K562 (cell line): Measurements from ENCODE around the gene CLIC5. TPM values are rescaled to one million over a fixed set of nuclear protein-coding genes. Genes with fewer than 3 reads are reported as not detected.

ENCODE experiments used
- ATAC-seq: fragments of 200-7000 bp; cut with Tn5 transposase; 3 replicates; pipeline ENCODE4 v1.9.1; 2020; ENCODE audit warnings: moderate library complexity
- BruUV-seq: library from RNA; stranded (reverse); fragments of 400-500 nt; replicated peaks from 2 replicates; lab custom pipeline; 2021; lab: Mats Ljungman, UMichigan
- CTCF ChIA-PET: fragments of 300-600 bp; formaldehyde crosslinking; extraction: SDS; loops from one replicate; lab custom pipeline; 2021; ENCODE audit warnings: low intra/inter-chr PET ratio; lab: Yijun Ruan, JAX
- POLR2A ChIA-PET: fragments of 300-600, 350-650 bp; sonication (Branson Sonifier 250); formaldehyde crosslinking; extraction: SDS; loops from one replicate; lab custom pipeline; 2021; ENCODE audit warnings: antibody characterized with exemption, inconsistent platforms; lab: Yijun Ruan, JAX
- DNase-seq, 4 experiments: peaks; one replicate each; pipeline versions ENCODE4 v3.0.0 to v3.0.0-alpha.2; 2011 to 2018; ENCODE audit warnings: low spot score in 3 of 4, mixed read lengths in 3 of 4; ENCODE audit errors: extremely low read depth in 1 of 4
- FAIRE-seq: peaks from 2 replicates; lab custom pipeline; 2011; peaks lifted over from hg19 to GRCh38; lab: Jason Lieb, UNC
- H2AFZ ChIP-seq: 2 replicates; pipeline ENCODE4 v1.6.0; 2011; ENCODE audit warnings: low read depth, low read length, control low read depth, inconsistent platforms
- H3K27ac ChIP-seq: fragments of 200-600 bp; 3 replicates; pipeline ENCODE4 v1.8.0; 2011; ENCODE audit warnings: low read depth, mild to moderate bottlenecking, control low read depth, inconsistent platforms, low read length, moderate library complexity, mixed read lengths; ENCODE audit errors: extremely low read depth
- H3K27me3 ChIP-seq, 2 experiments: fragments of 300-600 bp in 1 of 2; 2 replicates in 1 of 2; 3 replicates in 1 of 2; pipeline versions ENCODE4 v1.6.0 to v1.8.0; 2011; ENCODE audit warnings: inconsistent platforms in 2 of 2, low read length in 2 of 2, mild to moderate bottlenecking in 1 of 2, mixed read lengths in 1 of 2, moderate library complexity in 1 of 2; ENCODE audit not compliant: control insufficient read depth in 2 of 2, insufficient read depth in 2 of 2
- H3K36me3 ChIP-seq: fragments of 300-600 bp; 3 replicates; pipeline ENCODE4 v1.8.0; 2011; ENCODE audit warnings: mild to moderate bottlenecking, low read length, inconsistent platforms; ENCODE audit not compliant: control insufficient read depth, insufficient read depth
- H3K4me1 ChIP-seq, 2 experiments: fragments of 200-600 bp in 1 of 2; replicated peaks in 1 of 2; 2 replicates in 1 of 2; 3 replicates in 1 of 2; pipeline versions ENCODE4 v1.5.1 to v1.8.0; 2011; ENCODE audit warnings: inconsistent platforms in 2 of 2, low read length in 2 of 2, mild to moderate bottlenecking in 1 of 2, mixed read lengths in 1 of 2, moderate library complexity in 1 of 2; ENCODE audit not compliant: control insufficient read depth in 2 of 2, insufficient read depth in 2 of 2
- H3K4me2 ChIP-seq: 2 replicates; pipeline ENCODE4 v1.6.1; 2011; ENCODE audit warnings: low read length, control low read depth, inconsistent platforms, mixed read lengths; ENCODE audit not compliant: insufficient read depth
- H3K4me3 ChIP-seq: fragments of 200-600 bp; sonication (generic), shearing (Covaris generic); 2 replicates; pipeline ENCODE4 v1.5.1; 2016; ENCODE audit warnings: control low read depth, inconsistent platforms
- H3K79me2 ChIP-seq: fragments of 200-600 bp; 3 replicates; pipeline ENCODE4 v1.8.0; 2011; ENCODE audit warnings: low read length, inconsistent platforms; ENCODE audit not compliant: control insufficient read depth, insufficient read depth
- H3K9ac ChIP-seq, 2 experiments: 2 replicates each; pipeline versions ENCODE4 v1.6.0 to v1.6.1; 2011; ENCODE audit warnings: low read depth in 2 of 2, low read length in 2 of 2, control low read depth in 1 of 2, inconsistent platforms in 1 of 2, mild to moderate bottlenecking in 1 of 2, mixed read lengths in 1 of 2; ENCODE audit not compliant: insufficient read depth in 1 of 2
- H3K9me1 ChIP-seq: one replicate; pipeline ENCODE4 v1.6.0; 2011; ENCODE audit warnings: inconsistent platforms, mild to moderate bottlenecking, low read length, moderate library complexity; ENCODE audit not compliant: control insufficient read depth, insufficient read depth
- H3K9me3 ChIP-seq: replicated peaks from 2 replicates; pipeline ENCODE4 v1.5.1; 2011; ENCODE audit warnings: low read depth, low read length, inconsistent platforms; ENCODE audit not compliant: control insufficient read depth, insufficient read depth
- H4K20me1 ChIP-seq: replicated peaks from 2 replicates; pipeline ENCODE4 v1.6.1; 2011; ENCODE audit warnings: low read length, inconsistent platforms, mixed read lengths; ENCODE audit not compliant: control insufficient read depth, insufficient read depth
- AFF4 ChIP-seq: sonication (generic); formaldehyde crosslinking; IDR thresholded peaks from 2 replicates; pipeline ENCODE4 v1.8.0; 2023; ENCODE audit warnings: mild to moderate bottlenecking, missing genetic modification reagents
- CCNT2 ChIP-seq: IDR thresholded peaks from 2 replicates; pipeline ENCODE4 v1.6.1; 2011; ENCODE audit warnings: borderline replicate concordance, low read depth, mild to moderate bottlenecking, moderate library complexity, mixed read lengths, low read length; ENCODE audit not compliant: insufficient read length; ENCODE audit errors: extremely low read depth
- MCM7 ChIP-seq, 2 experiments: fragments of 450-650 bp; IDR thresholded peaks; 2 replicates each; pipeline ENCODE4 v1.6.1; 2016 to 2018
- MTA2 ChIP-seq: fragments of 450-650 bp; IDR thresholded peaks from 2 replicates; pipeline ENCODE4 v1.6.1; 2016; ENCODE audit warnings: low read depth
- NFIC ChIP-seq: fragments of 450-650 bp; IDR thresholded peaks from 2 replicates; pipeline ENCODE4 v1.6.1; 2017; ENCODE audit warnings: mild to moderate bottlenecking, inconsistent platforms
- PHB2 ChIP-seq: fragments of 450-650 bp; IDR thresholded peaks from 2 replicates; pipeline ENCODE4 v1.6.1; 2017; ENCODE audit warnings: low read depth
- RFX5 ChIP-seq: IDR thresholded peaks from 2 replicates; pipeline ENCODE4 v1.6.1; 2011; ENCODE audit warnings: low read depth, mild to moderate bottlenecking, improper control_type of control experiment, low read length
- SP2 ChIP-seq: IDR thresholded peaks from 2 replicates; pipeline ENCODE4 v1.6.1; 2011; ENCODE audit warnings: mild to moderate bottlenecking, low read depth, low read length, moderate library complexity; ENCODE audit not compliant: poor library complexity, severe bottlenecking; ENCODE audit errors: extremely low read depth
- THRAP3 ChIP-seq: fragments of 450-650 bp; IDR thresholded peaks from 2 replicates; pipeline ENCODE4 v1.6.1; 2016; ENCODE audit warnings: mild to moderate bottlenecking, inconsistent platforms, borderline replicate concordance
- TSC22D4 ChIP-seq: fragments of 450-650 bp; IDR thresholded peaks from 2 replicates; pipeline ENCODE4 v1.6.1; 2016; ENCODE audit warnings: missing genetic modification characterization, missing biosample characterization, control low read depth
- U2AF1 ChIP-seq: fragments of 200-400 bp; formaldehyde crosslinking; optimal IDR thresholded peaks from 2 replicates; pipeline ENCODE3; 2017; ENCODE audit warnings: mild to moderate bottlenecking, low read depth, low read length, moderate library complexity
- WGBS: fragments of 100-300 bp; shearing (Covaris generic); methylation state at CpG from one replicate; pipeline ENCODE4 v1.1.6; 2016; ENCODE audit warnings: low coverage, mixed read lengths; ENCODE audit not compliant: insufficient coverage; ENCODE audit errors: missing lambda C conversion rate; 5-methylcytosine and 5-hydroxymethylcytosine counted together
- in situ Hi-C: fragments of 300-500 bp; cut with MboI; formaldehyde crosslinking; loops from 4 replicates; pipeline ENCODE4 v1.15.0; 2018; ENCODE audit warnings: inconsistent platforms, mixed read lengths
- intact Hi-C: fragments of 100-400 bp; cut with micrococcal nuclease; formaldehyde crosslinking; loops from 2 replicates; pipeline ENCODE4 v1.14.2; 2022
- polyA plus RNA-seq, 8 experiments: library from polyadenylated mRNA; depleted of rRNA in 4 of 8; stranded (reverse) in 5 of 8; unstranded in 3 of 8; fragments of >200 nt; fragmentation: Nextera tagmentation in 2 of 8; fragmentation: Illumina TruSeq in 1 of 8; extraction: Ambion mirVana in 2 of 8; extraction: Trizol in 1 of 8; gene quantifications; 2 replicates each; pipeline versions ENCODE4 v1.2.1 to v1.2.3, GENCODE V29; 2011 to 2014; ENCODE audit warnings: inconsistent platforms in 1 of 8, missing spikeins in 1 of 8
- total RNA-seq, 7 experiments: library from RNA; depleted of rRNA in 6 of 7; stranded (reverse); fragments of >200 nt in 6 of 7; fragmentation: Illumina TruSeq in 2 of 7; extraction: Trizol in 2 of 7; gene quantifications; 2 replicates each; pipeline versions ENCODE4 v1.2.1 to v1.2.3, GENCODE V29; 2011 to 2021; ENCODE audit warnings: low replicate concordance in 1 of 7

The CLIC5 gene
- total and polyA plus RNA-seq, 9 of the 15 experiments (the other 6 are each of a cell fraction or from before 2014, with no cell fraction given): 0.31 TPM; not detected in 8

GRCh38 chr6:45923831-45924391 lies 91.7 kb downstream of the CLIC5 start:
- WGBS: 0% methylated on average over 5 of the region's 5 CpGs
- in situ Hi-C loops: loop anchor here (10.0 kb wide), 1 partner anchor 1269 kb away; no protein-coding TSS in a partner anchor
- TF ChIP-seq TSC22D4 (tag) (no peak), AFF4 (no peak), NFIC (no peak), U2AF1 (no peak), CCNT2 (no peak), RFX5 (no peak), THRAP3 (no peak), MTA2 (no peak), MCM7 (IDR thresholded peaks at IDR 0.05) (no peak), PHB2 (no peak), SP2 (no peak)
- ChIA-PET POLR2A (no interaction called here), CTCF (interaction anchor here (1.5 kb wide), 1 partner anchor 1493 kb away, joined by 6 read pairs; no protein-coding TSS in a partner anchor)
- H3K9me3 ChIP-seq: no peaks in the 10 kb centered on the region
- intact Hi-C loops: loop anchor here (2.0 to 10.0 kb wide), 3 partner anchors 279 to 1447 kb away; no protein-coding TSS in a partner anchor
- DNase-seq (no peak), ATAC-seq (no peak), FAIRE-seq (no peak)
- no peak overlapping the region for H3K4me2 ChIP-seq
- no peak overlapping the region for H2AFZ ChIP-seq
- H3K27ac ChIP-seq: no peak overlapping the region
- H3K79me2 ChIP-seq: no peaks in the 10 kb centered on the region
- no TSS peak for BruUV-seq
- H3K9me1 ChIP-seq: no peaks in the 10 kb centered on the region
- no peaks in the 10 kb centered on the region for H3K36me3 ChIP-seq
- no peak overlapping the region for H3K9ac ChIP-seq
- H4K20me1 ChIP-seq: no peaks in the 10 kb centered on the region
- no peak overlapping the region for H3K4me3 ChIP-seq
- no peaks in the 10 kb centered on the region; a peak in 1 of 5 replicates for H3K27me3 ChIP-seq
- H3K4me1 ChIP-seq: no peaks in the 10 kb centered on the region
